WTC11 (cell line): ENCODE measurements around the gene LRTM1.

Experiments used
- CTCF ChIP-seq: fragments of 200-600 bp; IDR thresholded peaks from 2 replicates; pipeline ENCODE4 v1.8.0; 2022; ENCODE audit warnings: antibody characterized with exemption
- NR2C2 ChIP-seq: sonication (generic); formaldehyde crosslinking; IDR thresholded peaks from 2 replicates; pipeline ENCODE4 v1.8.0; 2022; ENCODE audit warnings: mild to moderate bottlenecking, missing genetic modification reagents
- OVOL2 ChIP-seq: fragments of 250-450 bp; sonication (Bioruptor Pico); IDR thresholded peaks from 2 replicates; pipeline ENCODE4 v1.9.0; 2021; ENCODE audit warnings: mild to moderate bottlenecking, borderline replicate concordance
- TCF7 ChIP-seq: sonication (generic); formaldehyde crosslinking; IDR thresholded peaks from 2 replicates; pipeline ENCODE4 v1.8.0; 2022; ENCODE audit warnings: mild to moderate bottlenecking, low read depth, missing genetic modification reagents, moderate library complexity
- TEAD1 ChIP-seq: sonication (generic); formaldehyde crosslinking; IDR thresholded peaks from 2 replicates; pipeline ENCODE4 v1.8.0; 2022; ENCODE audit warnings: mild to moderate bottlenecking, missing genetic modification reagents
- ZBTB43 ChIP-seq: sonication (generic); formaldehyde crosslinking; IDR thresholded peaks from 2 replicates; pipeline ENCODE4 v1.8.1; 2023; ENCODE audit warnings: mild to moderate bottlenecking, missing genetic modification reagents
- ZNF121 ChIP-seq: sonication (generic); formaldehyde crosslinking; IDR thresholded peaks from 2 replicates; pipeline ENCODE4 v1.8.0; 2023; ENCODE audit warnings: missing genetic modification reagents
- ZNF396 ChIP-seq: fragments of 250-450 bp; sonication (Bioruptor Pico); IDR thresholded peaks from 2 replicates; pipeline ENCODE4 v1.8.0; 2021; ENCODE audit warnings: mild to moderate bottlenecking, moderate library complexity, borderline replicate concordance

DNA sequence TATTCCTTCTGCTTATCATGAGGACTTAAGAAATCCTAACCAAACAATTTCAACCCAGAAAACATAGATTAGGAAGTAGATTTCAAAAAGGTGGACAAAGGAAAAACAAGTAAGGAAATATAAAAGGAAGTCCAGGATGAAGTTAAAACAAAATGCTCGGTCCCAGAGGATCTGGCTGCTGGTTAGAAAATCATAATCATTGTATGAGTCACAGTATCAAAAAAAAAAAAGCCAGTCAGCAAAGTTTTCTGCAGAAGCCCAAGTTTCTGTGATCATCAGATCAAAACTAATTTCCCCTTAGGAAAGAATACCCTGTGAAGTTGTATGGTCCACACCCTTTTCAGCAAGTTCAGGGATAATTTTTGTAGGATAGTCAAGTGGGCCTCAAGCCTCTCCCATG is 43.0 kb upstream of the LRTM1 start:
- TF ChIP-seq CTCF: no peak
- no peak for TF ChIP-seq TCF7 (CRISPR knock-in tag)
- TF ChIP-seq ZBTB43 (CRISPR knock-in tag): no peak
- TF ChIP-seq TEAD1 (CRISPR knock-in tag): no peak
- no peak for TF ChIP-seq OVOL2 (CRISPR knock-in tag)
- TF ChIP-seq ZNF121: no peak
- TF ChIP-seq NR2C2: no peak
- TF ChIP-seq ZNF396 (CRISPR knock-in tag): no peak
